NCI-H524 (cell line): ENCODE measurements around the gene SCP2.

ENCODE experiments used
- DNase-seq, 2 experiments: peaks; one replicate each; lab custom pipeline; 2025; lab: John Stamatoyannopoulos, UW

SCP2 gene, protein sequence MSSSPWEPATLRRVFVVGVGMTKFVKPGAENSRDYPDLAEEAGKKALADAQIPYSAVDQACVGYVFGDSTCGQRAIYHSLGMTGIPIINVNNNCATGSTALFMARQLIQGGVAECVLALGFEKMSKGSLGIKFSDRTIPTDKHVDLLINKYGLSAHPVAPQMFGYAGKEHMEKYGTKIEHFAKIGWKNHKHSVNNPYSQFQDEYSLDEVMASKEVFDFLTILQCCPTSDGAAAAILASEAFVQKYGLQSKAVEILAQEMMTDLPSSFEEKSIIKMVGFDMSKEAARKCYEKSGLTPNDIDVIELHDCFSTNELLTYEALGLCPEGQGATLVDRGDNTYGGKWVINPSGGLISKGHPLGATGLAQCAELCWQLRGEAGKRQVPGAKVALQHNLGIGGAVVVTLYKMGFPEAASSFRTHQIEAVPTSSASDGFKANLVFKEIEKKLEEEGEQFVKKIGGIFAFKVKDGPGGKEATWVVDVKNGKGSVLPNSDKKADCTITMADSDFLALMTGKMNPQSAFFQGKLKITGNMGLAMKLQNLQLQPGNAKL

DNA sequence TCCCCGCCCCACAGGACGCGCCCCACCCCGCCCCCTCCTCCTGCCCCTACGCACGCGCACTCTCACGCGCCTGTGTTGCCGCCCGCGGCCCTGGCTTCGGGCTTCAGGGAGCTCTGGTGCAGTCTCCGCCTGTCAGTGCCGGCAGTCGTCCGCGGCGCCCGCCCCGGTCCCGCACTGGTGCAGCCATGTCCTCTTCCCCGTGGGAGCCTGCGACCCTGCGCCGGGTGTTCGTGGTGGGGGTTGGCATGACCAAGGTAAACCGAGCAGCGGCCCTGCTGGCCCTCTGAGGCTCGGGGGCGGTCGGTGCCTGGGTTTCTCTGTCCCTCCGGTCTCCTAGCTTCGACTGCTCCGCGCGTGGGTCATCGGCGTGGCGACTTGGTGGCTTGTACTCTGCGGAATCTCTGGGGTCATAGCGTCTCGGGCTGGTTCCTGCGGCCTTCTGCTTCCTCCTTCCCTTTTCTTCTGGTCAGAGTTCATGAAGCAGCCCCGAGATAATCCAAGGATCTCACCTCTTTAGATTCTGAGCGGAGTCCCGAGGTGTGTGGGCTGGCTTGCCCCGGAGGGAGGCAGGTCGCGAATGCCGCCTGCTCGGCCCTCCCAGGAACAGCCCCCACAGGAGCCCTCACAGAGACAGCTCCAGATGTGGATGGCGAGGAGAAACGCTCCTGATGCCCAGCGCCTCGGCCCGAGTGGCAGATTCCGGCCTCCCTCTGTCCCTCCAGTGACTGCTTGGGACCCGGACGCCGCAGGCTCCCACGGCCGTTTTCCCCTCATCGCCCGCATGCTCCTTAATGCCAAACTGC, at the start of gene SCP2:
Gene SCP2 (plus strand): TSS at position 65 of the 803 bp plus-strand sequence. CDS start 121 bp downstream, at position 186.
- peak; percentile 60 to 73 for DNase-seq

DNA sequence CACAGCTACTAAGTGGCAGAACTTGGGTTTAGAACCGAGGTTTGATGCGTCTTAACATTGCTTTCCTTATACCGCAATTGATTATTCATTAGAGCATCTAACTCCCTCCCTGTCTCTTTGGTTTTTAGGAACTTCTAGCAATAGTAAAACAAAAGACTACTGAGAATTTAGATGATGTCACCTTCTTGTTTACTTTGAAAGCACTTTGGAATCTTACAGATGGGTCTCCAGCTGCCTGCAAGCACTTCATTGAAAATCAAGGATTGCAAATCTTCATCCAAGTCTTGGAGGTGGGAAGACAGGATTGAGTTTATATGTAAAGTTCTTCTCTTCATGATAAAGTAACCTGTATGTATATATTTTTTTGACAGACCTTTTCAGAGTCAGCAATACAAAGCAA, 49.5 kb upstream of the SCP2 start:
- DNase-seq = no peak

DNA sequence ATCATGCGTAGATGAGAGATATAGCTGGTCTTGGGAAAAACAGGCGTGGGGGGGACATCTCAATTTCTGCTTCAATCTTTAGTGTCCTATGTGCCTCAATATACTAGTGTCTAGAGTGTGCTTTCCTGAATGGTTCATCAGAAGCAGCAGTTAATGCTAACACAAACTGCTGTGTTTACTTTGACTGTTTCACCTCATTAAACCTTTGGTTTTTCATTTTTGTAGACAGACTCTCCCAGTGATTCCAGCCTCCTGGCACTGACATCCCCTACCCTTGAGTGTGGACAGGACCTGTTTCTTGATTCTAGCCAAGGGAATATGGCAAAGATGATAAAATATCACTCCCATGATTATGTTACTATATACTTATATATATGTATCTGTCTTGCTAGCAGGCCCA, 46.9 kb upstream of the SCP2 start:
- DNase-seq = no peak

DNA sequence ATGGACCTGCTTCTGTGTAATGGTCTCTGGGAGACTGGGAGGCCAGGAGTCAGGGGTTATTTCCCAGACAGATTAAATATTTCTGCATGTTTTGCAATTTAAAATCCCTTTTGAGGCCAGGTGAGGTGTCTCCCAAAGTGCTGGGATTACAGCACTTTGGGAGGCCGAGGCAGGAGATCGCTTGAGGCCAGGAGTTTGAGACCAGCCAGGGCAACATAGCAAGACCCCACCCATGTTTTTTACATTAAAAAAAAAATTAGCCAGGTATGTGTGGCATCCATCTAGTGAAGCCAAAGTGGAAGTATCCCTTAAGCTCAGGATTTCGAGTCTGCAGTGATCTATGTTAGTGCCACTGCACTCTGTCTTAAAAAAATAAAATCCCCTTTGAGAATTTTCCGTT, 39.6 kb upstream of the SCP2 start:
- DNase-seq = no peak

DNA sequence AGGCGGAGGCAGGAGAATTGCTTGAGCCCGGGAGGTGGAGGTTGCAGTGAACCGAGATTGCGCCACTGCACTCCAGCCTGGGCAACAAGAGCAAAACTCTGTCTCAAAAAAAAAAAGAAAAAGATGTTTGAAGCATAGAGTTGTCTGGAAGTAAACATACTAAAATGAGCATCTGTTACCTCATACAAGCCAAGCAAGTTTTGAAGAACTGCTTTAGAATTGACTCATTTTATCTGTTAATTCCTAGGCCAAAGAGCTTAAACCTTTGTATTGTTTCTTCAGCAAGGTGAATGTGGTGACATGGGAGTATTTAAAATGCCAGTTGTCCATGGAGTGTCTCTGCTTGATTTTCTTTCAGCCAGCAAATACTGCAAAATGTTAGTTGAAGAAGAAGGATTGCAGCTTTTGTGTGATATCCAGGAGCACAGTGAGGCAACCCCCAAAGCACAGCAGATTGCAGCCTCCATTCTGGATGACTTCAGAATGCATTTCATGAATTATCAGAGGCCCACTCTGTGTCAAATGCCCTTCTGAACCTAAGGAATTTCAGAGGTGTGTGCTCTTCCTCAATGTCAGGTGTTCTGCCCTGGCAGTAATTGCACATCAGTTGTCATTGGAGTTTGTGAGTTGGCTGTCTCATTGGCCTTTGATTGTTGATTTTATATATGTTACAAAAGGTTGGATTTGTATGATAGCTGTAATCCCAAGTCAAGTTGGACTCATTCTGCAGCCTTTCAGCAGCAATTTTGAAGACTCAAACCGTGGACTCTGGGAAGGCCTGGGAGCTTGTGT, 34.5 kb upstream of the SCP2 start:
- no peak for DNase-seq

DNA sequence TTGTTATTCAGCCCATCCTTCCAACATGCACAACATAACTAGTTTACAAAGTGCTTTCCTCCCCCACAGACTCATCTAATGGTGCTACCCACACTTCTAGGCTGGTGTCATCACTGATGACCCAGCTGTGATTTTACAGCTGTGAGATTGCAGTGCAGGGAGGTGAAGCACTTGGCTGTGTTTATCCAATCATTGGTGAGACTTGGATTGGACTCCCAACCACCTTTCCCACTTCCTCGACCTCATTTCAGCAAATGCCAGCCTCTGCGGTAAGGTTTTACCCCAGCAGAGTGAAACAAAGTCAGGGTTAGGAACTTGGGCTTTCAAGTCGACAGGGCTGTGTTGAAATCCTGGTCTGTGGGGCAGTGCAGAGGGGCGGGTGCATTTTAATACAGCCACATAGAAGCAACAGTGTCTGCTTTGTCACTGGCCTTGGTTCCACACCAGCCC, 27.6 kb upstream of the SCP2 start:
- no peak for DNase-seq

DNA sequence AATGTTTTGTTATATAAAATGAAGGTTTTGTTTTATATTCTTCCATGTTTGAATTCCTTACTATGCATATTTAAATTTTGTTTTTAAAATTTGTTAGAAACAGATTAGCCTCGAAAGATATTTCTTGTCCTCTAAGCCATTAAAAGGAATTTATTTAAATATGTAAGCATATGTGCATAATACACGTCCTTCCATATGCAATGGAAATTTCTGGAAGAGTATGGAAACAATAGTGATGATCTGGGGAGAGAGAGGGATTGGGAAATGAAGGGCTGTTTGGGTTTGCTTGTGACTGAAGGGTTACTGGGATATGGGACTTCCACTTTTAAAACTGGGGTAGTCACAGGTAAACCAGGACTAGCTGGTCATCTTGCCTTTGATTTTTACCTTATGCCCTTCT, 26.7 kb upstream of the SCP2 start:
- no peak for DNase-seq

DNA sequence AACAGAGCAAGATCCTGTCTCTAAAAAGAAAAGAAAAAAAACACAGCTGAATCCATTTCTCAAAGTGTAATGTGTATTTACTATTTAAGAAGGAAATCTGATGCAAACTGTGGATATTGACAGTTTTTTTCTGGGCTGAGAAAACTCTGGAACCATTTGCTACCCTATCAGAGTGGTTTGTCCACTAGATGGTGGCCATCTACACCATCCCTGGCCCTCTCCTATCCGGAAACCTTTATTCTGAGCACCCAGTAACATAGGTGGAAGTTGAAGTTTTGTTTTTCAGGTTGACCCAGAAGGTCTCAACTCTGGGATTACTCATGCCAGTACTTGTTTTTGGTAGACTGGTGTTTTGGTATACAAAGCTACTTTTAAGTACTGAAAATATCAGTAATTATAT, 25.7 kb upstream of the SCP2 start:
- DNase-seq = no peak

DNA sequence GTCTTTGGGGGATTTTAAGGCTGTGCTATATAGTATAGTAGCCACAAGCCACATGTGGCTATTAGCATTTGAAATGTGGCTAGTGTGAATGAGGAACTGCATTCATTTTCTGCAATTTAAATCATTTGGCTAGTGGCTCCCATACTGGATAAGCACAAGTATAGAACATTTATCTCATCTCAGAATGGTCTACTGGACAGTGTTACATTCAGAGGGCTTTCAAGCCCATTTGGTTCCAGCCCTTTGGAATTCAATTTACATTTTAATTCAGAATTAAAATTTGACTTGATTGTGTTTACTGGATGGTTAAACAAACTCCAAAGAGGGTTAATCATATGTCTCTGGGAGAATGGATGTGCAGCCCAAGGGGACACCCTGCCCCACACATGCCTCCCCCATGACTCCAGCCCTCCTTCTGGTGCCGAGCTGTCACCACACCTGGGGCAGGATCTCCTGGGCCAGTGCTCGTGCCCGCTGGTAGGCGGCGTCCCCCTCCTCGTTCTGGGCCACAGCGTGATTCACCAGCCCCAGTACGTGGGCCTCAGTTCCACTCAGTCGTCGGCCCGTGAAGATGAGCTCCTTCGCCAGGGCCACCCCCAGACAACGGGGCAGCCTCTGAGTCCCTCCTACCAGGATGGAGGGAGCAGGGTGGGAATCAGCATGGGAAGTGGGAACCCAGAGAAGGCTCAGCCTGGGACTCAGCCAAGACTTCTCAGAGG, 22.7 kb upstream of the SCP2 start:
- DNase-seq = no peak

DNA sequence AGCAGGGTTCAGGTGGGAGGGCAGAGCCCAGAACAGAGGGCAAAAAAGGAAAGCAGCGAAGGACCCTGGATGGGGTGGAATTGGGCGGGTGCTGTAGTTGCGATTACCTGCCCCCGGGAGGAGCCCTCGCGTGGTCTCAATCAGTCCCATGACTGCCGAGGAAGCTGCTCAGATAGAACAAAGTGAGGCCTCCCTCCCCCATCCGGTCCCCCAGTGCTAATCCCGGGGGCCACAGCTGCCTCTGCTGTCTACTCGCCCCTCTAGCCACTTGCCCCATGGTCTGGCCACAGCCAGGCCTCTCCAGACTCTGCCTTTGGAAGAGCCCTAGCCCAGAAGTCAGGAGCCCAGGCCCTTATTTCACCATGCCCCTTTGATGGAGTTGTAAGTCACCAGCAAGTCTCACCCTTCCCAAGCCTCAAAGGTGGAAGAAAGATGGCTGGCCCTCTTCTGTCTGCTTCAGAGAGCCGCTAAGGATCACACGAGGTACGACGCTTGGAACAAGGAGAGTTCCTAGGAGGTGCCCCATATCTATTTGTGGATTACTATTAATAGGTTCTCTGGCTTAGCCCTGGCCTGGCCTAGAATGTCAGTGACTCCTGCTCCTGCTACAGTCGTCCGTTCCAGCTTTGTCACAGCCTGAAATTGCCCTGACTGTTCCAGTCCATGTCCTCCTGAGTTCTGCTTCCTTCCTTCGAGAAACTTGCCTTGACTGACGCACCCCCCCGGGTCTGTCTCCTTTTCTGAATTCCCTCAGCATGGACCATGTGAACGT, 22.0 kb upstream of the SCP2 start:
- peak in 1 of 2 experiments; percentile 57 for DNase-seq

DNA sequence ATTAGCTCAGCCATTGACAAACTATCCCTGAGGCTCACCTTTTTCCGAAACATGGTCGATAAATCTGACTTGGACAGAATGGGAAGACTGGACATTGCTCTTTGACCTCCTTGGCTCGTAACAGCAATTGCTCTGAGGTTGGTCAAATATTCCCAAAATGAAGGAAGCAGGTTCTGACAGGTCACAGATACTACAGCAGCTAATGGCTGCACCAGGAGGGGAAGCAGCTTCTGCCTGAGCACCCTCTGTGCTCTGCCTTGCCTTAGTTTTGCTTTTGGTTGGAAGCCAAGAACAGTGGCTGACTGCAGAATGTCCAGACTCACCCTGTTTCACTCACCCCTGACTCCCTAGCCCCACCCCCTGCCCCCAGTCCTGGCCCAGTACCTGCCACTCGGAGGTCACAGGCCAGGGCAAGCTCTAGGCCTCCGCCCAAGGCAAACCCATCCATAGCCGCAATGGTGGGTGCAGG, 20.9 kb upstream of the SCP2 start:
- no peak for DNase-seq

DNA sequence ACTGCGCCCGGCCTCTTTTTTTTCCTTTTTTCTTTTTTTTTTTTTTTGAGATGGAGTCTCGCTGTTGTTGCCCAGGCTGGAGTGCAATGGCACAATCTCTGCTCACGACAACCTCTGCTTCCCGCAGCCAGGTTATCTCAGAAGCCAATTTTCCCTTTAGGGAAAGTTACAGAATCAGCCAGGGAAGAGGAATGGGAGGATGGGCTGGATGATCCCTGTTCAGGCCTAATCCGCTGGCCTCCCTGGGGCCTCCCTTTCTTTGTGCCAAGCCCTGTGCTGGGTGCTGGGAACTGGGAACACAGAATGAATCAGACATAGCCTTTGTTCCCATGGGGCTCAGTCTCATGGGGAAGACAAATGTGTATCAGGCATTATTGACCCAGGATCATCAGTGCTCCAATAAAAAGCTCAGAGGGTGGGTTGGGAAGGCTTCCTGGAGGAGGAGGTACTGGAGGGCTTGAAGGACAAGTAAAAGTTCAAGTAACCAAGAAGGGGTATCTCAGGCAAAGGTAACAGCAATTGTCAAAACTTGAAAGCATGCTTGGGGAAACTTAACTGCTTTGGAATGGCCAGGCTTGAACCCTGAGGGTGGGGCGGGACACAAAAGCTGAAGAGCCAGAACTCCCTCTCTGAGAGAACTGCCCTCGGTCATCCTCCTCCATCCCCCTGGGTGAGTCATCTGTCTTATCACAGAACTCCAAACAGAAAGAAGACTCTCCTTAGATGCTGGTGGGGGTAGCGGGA, 19.8 kb upstream of the SCP2 start:
- DNase-seq = no peak

DNA sequence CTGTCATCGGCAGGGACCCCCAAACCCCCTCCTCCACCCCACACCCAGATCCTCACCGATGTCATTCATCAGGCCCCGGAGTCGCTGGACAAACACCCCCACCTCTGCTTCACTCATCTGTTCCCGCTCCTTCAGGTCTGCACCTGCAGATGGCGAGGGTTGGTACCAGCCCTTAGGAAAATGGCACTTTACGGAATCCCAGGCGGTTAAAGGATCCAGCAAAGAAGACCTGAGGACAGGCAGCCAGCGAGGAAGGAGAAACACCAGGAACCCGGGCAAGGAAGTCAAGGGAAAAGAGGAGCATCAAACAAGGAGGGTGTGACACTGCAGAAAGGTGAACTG, 19.3 kb upstream of the SCP2 start:
- DNase-seq = no peak

DNA sequence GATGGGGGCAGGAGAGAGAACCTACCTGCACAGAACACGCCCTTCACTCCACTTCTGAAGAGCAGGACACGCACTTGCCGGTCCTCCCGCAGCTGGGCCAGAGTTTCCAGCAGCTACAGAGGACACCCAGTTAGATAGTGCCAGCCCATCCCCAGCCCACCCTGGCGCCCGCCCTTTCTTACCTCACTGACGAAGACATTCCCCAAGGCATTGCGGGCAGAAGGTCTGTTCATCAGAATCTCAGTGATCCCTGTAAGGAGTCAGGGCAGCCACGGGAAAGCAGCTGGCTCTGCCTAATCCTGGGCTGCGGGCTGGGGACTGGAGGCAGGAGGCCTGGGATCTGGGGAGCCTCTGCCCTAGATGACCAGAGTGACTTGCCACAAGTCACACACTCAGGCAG, 15.5 kb upstream of the SCP2 start:
- DNase-seq = peak; percentile 8 to 48

DNA sequence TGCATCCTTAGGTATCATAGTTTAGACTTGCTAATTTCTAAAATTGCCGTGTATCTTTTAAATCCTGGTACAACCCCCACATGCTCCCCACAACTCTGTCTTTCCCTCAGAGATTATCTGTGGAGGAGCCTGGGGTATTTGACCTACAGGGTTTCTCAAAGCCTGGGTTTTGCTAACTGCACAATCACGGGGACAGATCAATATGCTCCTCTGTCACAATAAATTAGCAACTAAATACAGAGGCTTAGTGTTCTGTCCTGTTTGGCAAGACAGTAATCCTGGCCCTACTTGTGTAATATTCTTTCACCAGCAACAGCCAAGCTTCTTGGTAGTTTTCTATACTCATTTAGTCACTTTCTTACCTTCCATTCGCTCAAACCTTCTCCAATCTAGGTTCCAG, 14.1 kb upstream of the SCP2 start:
- no peak for DNase-seq

DNA sequence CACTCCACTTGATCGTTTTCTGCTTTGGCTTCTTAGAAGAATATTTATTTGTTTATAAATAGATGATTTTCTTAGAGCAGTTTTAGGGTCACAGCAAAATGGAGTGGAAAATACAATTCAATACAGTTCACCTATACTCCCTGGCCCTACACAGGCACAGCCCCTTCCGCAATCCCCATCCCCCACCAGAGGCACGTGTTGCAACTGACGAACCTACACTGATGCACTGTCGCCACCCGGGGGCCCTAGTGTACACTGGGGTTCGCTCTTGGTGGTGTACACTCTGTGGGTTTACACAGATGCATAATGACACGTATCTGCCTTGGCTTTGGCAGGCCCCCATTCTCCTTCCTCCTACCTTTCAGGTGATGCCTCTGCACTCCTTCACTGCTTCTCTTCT, 13.5 kb upstream of the SCP2 start:
- DNase-seq = peak; percentile 4 to 25

DNA sequence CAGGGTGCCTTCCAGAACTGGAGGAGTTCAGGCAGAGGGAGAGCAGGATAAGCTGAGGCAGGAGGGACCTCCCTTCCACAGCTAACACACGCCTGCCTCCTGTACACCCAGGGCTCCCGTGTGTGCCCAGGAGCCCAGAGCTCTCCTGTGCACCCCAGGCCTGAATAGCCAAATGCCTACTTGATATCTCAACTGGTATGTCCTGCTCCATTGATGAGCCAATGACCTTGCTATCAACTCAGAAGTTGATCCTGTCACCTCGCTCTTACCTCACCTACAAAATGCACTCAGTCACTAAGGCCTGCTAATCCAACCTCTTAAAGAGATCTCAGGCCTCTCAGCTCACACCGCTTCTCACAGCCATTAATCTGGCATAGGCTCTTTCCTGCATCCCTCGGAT, 12.6 kb upstream of the SCP2 start:
- DNase-seq = peak in 1 of 2 experiments; percentile 25

DNA sequence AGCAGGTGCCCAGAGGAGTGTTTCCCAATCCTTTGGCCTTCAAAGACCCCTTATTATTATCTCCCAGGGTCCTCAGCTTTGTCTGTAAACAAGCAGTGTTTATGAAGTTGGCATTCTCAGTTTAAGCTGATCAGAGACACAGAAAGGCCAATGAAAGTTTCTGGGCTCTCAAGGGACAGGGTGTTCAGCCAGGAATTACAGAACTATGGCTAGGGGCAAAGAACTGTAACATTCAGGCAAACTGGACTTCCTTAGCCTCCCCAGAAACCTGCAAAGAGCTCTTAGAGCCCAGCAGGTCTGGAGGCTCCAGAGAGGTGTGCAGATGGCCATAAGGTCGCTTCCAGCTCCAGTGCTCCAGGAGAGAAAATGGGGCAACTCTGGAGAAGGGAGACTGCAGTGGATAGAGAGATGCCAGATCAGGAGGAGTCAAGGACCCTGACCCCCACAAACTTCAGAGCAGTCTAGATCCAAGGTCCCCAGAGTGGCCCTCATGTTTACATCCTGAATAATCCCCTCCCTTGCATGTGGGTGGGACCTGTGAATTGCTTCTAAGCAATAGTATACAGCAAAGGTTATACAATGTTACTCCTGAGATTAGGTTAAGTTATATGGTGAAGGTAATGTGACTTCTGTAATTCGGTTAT, 11.7 kb upstream of the SCP2 start:
- no peak for DNase-seq

DNA sequence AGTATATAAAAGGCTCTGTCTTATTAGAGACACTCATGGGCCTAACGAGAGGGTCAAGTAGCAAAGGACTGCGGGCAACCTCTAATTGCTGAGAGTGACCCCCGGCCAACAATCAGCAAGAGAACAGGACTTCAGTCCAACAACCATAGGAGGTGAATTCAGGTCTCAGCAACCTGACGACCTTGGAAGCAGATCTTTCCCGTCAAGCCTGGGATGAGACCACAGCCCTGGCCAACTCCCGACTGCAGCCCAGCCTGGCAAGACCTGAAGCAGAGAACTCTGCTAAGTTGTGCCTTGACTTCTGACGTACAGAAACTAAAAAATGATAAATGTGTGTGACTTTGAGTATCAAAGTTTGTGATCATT, 11.2 kb upstream of the SCP2 start:
- no peak for DNase-seq
